Measurements from ENCODE around the gene NCAPD3.

GRCh38 chr11:134116210-134116609, 107.6 kb downstream of the NCAPD3 start:
- TF ChIP-seq POLR2A (IDR thresholded peaks at IDR 0.05) (no peak), CTCF (IDR thresholded peaks at IDR 0.05) (no peak), POLR2AphosphoS5 (IDR thresholded peaks at IDR 0.05) (no peak)
